ENCODE data around the gene TMEM240.

DNA sequence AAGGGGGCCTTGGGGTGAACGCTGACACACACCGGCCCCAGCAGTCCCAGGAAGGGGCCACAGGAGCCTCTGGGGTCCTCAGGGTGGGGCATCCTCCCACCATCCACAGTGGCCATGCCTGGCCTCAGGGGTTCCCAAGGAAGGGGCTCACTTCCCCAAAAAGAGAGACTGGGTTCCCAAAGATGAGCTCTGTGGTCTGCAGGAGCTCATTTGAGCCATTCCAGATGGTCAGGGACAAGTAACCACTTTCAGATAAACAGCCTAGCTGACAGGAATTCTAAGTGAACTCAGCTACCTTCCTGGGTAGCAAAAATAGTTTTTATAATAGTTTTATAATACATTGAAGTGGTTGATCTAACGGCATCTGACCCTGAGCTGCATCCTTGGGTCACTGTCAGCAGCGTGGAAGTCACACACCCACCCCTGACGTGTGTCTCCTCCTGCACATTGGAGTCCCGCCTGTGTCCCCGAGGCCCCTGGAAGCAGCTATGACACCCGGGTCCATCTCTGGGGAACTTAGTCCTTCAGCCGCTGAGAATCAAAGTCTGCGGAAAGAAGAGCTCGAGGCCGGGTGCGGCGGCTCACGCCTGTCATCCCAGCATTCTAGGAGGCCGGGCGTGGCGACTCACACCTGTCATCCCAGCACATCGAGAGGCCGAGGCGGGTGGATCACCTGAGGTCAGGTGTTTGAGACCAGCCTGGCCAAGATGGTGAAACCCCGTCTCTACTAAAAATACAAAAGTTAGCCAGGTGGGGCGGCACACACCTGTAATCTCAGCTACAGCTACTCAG is 5.7 kb upstream of the TMEM240 start:
- TF ChIP-seq, protein P1, sequence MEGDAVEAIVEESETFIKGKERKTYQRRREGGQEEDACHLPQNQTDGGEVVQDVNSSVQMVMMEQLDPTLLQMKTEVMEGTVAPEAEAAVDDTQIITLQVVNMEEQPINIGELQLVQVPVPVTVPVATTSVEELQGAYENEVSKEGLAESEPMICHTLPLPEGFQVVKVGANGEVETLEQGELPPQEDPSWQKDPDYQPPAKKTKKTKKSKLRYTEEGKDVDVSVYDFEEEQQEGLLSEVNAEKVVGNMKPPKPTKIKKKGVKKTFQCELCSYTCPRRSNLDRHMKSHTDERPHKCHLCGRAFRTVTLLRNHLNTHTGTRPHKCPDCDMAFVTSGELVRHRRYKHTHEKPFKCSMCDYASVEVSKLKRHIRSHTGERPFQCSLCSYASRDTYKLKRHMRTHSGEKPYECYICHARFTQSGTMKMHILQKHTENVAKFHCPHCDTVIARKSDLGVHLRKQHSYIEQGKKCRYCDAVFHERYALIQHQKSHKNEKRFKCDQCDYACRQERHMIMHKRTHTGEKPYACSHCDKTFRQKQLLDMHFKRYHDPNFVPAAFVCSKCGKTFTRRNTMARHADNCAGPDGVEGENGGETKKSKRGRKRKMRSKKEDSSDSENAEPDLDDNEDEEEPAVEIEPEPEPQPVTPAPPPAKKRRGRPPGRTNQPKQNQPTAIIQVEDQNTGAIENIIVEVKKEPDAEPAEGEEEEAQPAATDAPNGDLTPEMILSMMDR (conservative IDR thresholded peaks at IDR 0.05; ENCODE audit: low read depth, low read length) = no peak
- TF ChIP-seq EZH2phosphoT487 (IDR thresholded peaks at IDR 0.05; ENCODE audit: borderline replicate concordance, low read length) = no peak
- TF ChIP-seq EZH2 (IDR thresholded peaks at IDR 0.05; ENCODE audit: low read length, unreplicated experiment) = no peak

All from PC-3 (cell line).